NCI-H1092 treated with DMSO at 0.1 percent for 48 hours (cell line): ENCODE results near the gene NACC2.
"Not testable (repeated sequence)": the region's sequence is repeated elsewhere in the genome, so short reads cannot be mapped to it uniquely, and the experiment has no call there.

Experiments used
- DNase-seq: peaks from one replicate; lab custom pipeline; 2025; lab: John Stamatoyannopoulos, UW

NACC2 gene

GRCh38 chr9:136110082-136111061 is 15.3 kb upstream of the NACC2 start:
- DNase-seq = peak; percentile 54

DNA sequence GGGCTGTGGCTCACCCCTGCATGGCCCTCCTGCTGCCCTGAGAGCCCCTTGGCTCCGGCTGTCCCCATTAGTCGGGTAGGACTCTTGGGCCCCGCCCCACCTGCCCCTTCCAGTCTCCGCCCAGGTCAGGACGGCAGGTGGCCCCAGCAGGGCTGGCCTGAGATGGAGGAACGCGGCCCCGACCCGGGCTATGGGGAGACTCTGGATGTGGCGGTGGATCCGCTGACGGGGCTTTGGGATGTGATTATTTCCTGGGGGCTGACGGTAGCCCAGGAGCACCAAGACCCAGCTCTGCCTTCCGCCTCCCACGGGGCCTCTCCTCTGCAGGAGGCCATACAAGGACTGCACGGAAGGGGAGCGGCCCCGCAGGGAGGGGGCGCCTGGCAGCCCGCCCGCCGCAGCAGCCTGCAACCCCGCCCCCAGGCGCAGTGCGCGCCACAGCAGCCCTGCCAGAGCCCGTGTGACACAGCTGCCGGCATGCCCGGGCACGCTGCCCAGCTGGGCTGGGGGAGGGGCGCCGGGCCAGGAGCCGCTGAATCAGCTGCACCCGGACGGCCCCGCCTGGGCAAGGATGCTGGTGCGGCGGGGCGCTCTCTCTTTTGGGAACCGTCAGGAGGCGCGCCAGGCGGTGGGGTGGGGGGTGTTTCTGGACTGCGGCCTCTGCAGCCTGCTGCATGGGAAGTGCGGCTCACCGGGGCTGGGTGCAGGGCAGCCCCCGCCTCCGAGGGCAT is 14.4 kb upstream of the NACC2 start:
- DNase-seq = peak; percentile 88

DNA sequence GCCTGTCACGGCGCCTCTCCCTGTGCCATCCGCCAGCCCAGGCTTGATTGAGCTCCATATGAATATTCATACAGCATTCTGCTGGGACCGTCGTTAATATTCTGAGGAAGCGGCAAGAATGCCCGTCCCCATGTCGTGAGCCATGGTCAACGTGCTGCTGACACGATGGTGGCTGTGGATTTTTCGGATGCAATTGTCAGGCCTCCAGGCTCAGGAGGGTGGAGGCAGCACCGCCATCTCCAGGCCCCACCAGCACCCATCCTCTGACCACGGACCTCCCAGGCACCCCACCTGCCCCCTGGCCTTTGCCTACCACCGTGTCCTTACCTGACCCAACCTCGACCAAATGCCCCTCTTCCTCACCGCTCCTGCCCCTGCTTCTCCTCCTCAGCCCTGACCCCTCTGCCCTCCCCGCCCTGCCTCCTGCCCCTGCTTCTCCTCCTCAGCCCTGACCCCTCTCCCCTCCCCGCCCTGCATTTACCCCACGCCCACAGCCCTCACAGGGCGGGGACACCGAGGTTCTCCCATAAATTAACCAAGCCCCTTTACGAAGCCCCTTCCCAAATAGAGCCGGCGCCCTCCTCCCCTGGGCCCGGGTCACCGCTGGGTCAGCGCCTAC is 13.7 kb upstream of the NACC2 start:
- DNase-seq = no peak

DNA sequence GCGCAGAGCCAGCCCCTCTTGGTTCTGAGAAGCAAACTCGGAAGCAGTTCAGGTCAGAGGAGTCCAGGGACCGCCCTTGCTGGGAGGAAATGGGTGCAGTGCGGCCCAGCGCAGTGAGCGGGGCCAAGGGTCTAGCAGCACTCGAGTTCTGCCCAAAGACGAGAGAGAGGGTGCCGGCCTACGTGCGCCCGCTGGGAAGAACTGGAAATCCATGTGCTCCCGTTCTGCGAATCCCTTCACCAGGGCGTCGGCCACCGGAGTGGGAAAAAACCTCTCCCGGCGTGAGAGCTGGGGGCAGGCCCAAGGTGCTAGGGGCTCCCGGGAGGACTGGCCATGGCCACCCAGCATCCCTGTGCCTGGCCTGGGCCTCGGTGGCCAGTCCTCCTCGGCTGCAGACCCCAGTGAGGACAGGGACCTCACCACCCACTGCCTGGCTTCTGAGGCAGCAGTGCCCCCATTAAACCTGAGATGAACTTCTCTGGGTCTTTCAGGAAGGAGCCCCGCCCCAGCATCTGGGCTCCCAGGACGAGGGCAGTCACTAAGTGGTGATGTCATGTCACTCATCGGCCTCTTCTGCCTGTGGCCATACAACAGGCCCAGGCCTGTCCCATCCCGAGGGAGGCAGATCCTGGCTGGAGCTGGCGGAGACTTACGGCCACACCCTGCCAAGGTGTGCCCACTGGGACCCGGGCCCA is 13.0 kb upstream of the NACC2 start:
- DNase-seq = no peak

GRCh38 chr9:136107155-136107952 is 12.3 kb upstream of the NACC2 start:
- DNase-seq = no peak

DNA sequence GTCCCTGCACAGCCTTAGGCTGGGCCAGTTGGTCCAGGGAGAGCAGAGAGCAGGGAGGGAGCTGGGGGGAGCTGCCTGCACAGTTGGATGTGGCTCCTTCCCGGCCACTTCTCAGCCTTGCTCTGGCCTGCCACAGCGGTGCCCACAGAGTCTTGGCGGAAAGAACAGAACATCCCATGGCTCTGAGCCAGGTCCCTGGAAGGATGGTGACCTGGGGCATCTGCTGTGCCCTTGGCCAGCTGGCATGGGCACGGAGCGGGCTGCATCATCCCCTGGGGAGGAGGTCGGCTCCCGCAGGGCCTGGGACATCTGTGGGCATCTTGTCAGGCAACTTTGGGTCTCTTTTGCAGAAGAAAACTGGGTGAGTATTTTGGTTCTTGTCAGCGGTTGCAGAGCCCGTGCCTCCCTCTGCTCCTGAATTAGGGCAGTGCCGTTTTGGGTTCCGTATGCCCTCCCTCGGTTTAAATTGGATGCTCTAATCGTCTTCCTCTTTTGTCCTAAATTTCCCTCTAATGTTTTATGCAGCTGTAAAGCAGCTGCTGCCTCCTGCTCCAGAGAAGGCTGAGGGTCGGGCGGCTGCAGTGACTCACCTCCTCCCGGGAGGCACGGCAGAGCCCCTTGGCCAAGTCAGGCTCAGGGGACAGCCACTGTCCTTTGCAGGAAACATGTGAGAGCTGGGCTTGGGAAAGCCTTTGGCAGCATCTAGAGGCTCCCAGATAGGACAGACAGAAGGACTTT is 10.5 kb upstream of the NACC2 start:
- DNase-seq = no peak

DNA sequence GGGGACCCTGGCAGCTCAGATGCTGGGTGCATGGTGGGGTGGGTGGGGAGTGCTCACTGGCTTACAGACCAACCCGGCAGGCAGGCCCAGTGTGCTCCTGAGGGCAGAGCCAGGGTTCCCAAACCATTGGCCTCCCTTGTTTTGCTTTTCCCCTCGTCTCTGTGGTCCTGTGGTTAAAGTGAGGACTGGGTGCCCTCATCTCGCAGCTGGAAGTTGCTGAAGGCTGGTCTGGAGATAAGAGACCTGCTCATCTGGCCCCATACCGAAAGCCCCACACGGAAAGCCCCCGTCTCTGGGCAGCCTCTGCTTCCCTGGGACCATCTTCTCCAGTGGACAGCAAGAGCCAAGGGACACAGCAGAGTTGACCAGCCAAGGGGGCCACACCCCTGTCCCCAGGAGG is 9.8 kb upstream of the NACC2 start:
- DNase-seq = no peak

GRCh38 chr9:136104488-136104800 is 9.4 kb upstream of the NACC2 start:
- no peak for DNase-seq

GRCh38 chr9:136103651-136104487 is 8.8 kb upstream of the NACC2 start:
- no peak for DNase-seq

GRCh38 chr9:136101615-136102074 is 6.6 kb upstream of the NACC2 start:
- DNase-seq = not testable (repeated sequence)

DNA sequence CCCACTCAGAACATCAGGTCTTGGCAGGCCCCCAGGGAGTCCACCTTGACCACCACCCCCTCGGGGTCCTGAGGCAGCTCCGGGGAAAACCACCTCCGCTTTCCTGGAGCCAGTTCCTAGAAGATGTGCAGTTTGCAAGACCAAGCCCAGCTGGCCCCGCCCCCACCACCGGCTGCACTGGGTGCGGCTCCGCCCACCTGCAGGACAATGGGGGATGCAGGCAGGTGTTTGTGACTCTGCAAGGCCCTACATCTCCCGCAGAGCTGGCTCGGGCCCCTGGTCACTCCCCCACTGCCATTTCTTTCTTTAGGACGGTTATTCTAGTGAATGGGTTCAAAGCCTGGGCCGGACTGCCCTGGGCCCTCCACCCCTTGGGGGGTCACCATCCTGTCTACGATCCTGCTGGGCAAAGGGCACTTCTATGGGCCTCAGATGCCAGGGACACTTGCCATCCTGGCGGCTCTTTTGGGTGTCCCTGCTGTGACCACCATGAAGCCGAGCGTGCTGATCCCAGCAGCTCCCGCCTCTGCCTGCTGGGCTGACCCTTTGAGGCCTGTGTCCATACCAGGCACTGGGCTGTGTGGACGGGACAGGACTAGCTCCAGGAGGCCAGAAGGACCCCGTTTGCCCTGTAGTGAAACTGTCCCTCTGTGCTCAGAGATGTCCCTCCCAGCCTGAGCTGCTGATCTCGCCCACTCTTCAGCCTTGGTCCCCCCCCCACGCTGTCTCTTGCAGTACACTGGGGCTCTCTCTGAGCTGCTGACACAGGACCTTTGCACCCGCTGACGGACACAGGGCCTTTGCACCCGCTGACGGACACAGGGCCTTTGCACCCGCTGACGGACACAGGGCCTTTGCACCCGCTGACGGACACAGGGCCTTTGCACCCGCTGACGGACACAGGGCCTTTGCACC is 5.9 kb upstream of the NACC2 start:
- no peak for DNase-seq

DNA sequence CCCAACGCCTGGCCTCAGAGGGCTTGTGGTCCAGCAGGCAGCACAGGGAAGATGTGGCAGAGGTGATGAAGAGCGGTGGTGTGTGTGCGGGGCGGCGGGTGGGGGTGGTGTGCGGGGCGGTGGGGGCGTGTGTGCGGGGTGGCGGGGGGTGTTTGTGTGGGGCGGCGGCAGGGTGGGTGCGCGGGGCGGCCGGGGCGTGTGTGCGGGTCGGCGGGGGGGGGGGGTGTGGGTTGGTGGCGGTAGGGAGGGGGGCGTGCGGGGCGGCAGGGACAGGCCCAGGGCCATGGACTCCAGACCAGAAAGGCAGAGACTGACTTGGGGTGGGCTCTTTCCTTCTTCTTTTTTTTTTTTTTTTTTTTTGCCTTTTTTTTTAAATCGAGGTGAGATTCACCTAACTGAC is 4.5 kb upstream of the NACC2 start:
- DNase-seq = no peak

- DNase-seq = no peak
Measured at GRCh38 chr9:136098844-136099243, 3.8 kb upstream of the NACC2 start.

- no peak for DNase-seq
Measured at GRCh38 chr9:136098210-136098609, 3.1 kb upstream of the NACC2 start.

DNA sequence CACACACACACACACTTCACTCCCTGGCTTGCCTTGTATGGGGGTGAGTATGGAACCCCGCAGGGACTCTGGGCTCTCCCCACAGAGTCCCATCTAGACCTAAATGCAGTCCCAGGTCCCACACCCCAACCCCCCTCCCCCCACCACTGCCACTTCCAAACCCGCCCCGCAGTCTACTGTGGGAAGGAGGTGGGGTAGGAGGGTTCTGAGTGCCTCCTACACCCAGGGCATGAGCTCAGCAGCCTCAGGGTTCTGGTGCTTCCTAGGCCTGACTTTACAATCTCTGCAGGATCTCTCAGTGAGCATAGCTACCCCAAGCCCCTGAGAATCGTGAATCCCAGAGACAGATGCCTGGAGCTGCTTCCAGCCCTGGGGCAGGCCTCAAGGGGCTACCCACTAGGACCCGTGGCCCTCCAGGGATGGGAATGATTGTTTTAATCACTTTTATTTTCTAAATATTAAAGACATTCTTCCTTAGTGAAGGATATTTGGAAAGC is 1.5 kb upstream of the NACC2 start:
- DNase-seq = no peak

GRCh38 chr9:136093995-136094881 is 851 bp downstream of the NACC2 start:
- DNase-seq = no peak

DNA sequence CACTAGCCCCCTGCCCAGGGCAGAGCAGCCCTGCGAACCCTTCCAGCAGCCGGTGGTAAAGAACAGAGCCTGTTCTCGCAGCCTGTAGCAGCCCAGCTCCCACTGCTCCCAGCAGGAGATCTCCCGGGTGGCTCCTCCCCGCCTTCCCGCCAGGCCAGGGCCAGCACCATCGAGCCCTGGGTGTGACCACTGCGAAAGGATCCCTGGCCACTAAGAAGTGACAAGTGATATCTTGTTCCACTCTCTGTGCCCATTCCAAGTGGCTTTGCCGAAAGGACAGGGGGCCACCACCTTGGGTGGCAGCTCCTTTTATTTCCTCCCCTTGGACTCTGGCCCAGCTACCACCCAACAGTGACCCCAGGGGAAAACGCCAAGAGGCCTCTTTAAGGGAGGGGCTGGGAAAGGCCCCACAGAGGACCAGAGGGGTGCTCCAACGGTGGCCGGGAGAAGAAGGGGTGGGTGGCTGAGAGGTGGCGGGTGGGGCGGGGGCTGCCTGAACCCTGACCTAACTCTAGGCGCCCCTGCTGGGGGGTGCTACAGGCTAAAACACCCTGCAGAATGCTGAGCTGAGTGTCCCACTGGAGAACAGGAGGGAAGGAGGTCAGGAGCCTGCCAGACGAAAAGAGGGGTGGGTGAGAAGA is 1.6 kb downstream of the NACC2 start:
- DNase-seq = no peak
